ENCODE results near the gene BLOC1S4. TPM values are rescaled to one million over a fixed set of nuclear protein-coding genes. Genes with fewer than 3 reads are reported as not detected.

BLOC1S4 gene
- total RNA-seq, 1 experiment from 2014 or later, result 15.7 TPM

DNA sequence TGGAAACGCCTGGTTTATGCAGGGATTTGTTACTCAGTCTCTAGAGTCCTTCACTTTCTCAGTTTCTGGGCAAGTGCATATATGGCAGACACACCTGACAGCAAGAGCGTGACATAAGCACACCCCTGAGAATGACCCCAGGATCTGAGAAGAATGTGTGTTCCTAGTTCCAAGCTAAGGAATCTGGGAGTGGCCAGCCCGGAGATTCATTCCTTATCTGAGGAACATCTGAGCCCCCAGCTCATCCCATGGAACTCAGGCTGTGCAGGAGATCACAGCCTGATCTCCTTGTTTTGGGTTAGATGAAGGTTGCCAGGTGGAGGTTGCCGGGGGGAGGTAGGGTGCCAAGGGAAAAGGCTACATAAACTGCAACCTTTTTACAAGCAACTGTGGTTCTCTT, 42.8 kb downstream of the BLOC1S4 start:
- H3K27ac ChIP-seq (ENCODE audit: low read depth, low read length), result no peak overlapping the region
- no peak for ATAC-seq
- no peaks in the 10 kb centered on the region for H3K9me3 ChIP-seq (ENCODE audit: control insufficient read depth in 1 of 2, insufficient read depth in 1 of 2, low read depth in 1 of 2, low read length in 2 of 2)
- no peak overlapping the region for H3K9ac ChIP-seq (ENCODE audit: low read length)
- H2AFZ ChIP-seq (ENCODE audit: low read depth, low read length, poor library complexity, severe bottlenecking), result no peak overlapping the region
- no peak for DNase-seq (ENCODE audit: low read depth, low spot score)
- intact Hi-C loops (cut with micrococcal nuclease), result no loop called here
- no peak for TF ChIP-seq ZFX (IDR thresholded peaks at IDR 0.05)
- peaks cover 0 to 11% of the 10 kb centered on the region in 2 experiments; a peak in 2 of 4 replicates for H3K4me1 ChIP-seq (ENCODE audit: control insufficient read depth in 1 of 2, insufficient read depth in 2 of 2, low read length in 2 of 2)
- BruUV-seq (replicated peaks), result no TSS peak
- H3K9me2 ChIP-seq (ENCODE audit: insufficient read depth), result no peaks in the 10 kb centered on the region
- H3K79me2 ChIP-seq (ENCODE audit: insufficient read depth, low read length), result no peaks in the 10 kb centered on the region
- ChIA-PET CTCF (no interaction called here), RAD21 (ENCODE audit: low non-redundant PET in 1 of 2, low total read pairs in 2 of 2, uncharacterized antibody in 2 of 2, unreplicated experiment in 2 of 2) (no interaction called here), POLR2A (no interaction called here)
- H3K27me3 ChIP-seq (ENCODE audit: insufficient read depth, low read length), result no peaks in the 10 kb centered on the region
- no peaks in the 10 kb centered on the region for H3K36me3 ChIP-seq (ENCODE audit: control insufficient read depth in 1 of 2, insufficient read depth in 2 of 2, low read length in 2 of 2)
- no peak overlapping the region for H3K4me3 ChIP-seq (replicated peaks in 1 of 2; ENCODE audit: low read depth in 1 of 2, low read length in 2 of 2)
- H3K4me2 ChIP-seq (ENCODE audit: low read length), result 0 out of 2 replicates have a peak overlapping the region, but pooled peaks have one; percentile 5
- no peaks in the 10 kb centered on the region for H4K20me1 ChIP-seq (ENCODE audit: insufficient read depth)

DNA sequence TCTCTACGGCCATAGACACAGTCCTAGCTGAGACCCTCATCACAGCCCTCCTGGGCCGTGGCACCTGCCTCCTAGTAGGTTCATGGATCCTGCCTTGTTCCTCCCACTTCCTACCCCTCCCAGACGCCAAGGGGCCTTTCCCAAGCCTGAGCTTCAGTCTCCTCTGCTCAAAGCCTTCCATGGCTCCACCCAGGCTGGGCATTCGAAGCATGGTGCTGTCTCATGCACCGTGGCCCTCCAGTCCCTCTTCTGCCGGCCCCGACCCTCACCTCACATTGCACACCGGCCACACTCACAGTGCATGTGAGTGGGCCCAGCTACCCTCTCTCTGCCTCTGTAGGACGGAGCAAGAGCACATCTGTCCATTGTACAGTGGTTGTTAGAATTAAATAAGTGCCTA, 44.9 kb downstream of the BLOC1S4 start:
- ChIA-PET RAD21 (ENCODE audit: low non-redundant PET in 1 of 2, low total read pairs in 2 of 2, uncharacterized antibody in 2 of 2, unreplicated experiment in 2 of 2) (no interaction called here), POLR2A (no interaction called here), CTCF (no interaction called here)
- peaks cover 0 to 11% of the 10 kb centered on the region in 2 experiments; a peak in 2 of 4 replicates for H3K4me1 ChIP-seq (ENCODE audit: control insufficient read depth in 1 of 2, insufficient read depth in 2 of 2, low read length in 2 of 2)
- H3K9me3 ChIP-seq (ENCODE audit: control insufficient read depth in 1 of 2, insufficient read depth in 1 of 2, low read depth in 1 of 2, low read length in 2 of 2), result no peaks in the 10 kb centered on the region
- no TSS peak for BruUV-seq (replicated peaks)
- no peaks in the 10 kb centered on the region for H3K36me3 ChIP-seq (ENCODE audit: control insufficient read depth in 1 of 2, insufficient read depth in 2 of 2, low read length in 2 of 2)
- no peak overlapping the region for H3K4me3 ChIP-seq (replicated peaks in 1 of 2; ENCODE audit: low read depth in 1 of 2, low read length in 2 of 2)
- DNase-seq (ENCODE audit: low read depth, low spot score), result no peak
- H3K27me3 ChIP-seq (ENCODE audit: insufficient read depth, low read length), result no peaks in the 10 kb centered on the region
- no peak overlapping the region for H3K27ac ChIP-seq (ENCODE audit: low read depth, low read length)
- H3K9ac ChIP-seq (ENCODE audit: low read length), result no peak overlapping the region
- H3K79me2 ChIP-seq (ENCODE audit: insufficient read depth, low read length), result no peaks in the 10 kb centered on the region
- H3K4me2 ChIP-seq (ENCODE audit: low read length), result no peak overlapping the region
- no peaks in the 10 kb centered on the region for H3K9me2 ChIP-seq (ENCODE audit: insufficient read depth)
- H2AFZ ChIP-seq (ENCODE audit: low read depth, low read length, poor library complexity, severe bottlenecking), result no peak overlapping the region
- H4K20me1 ChIP-seq (ENCODE audit: insufficient read depth), result no peaks in the 10 kb centered on the region
- intact Hi-C loops (cut with micrococcal nuclease), result no loop called here
- no peak for ATAC-seq
- no peak for TF ChIP-seq EZH2phosphoT487 (IDR thresholded peaks at IDR 0.05; ENCODE audit: borderline replicate concordance)
- TF ChIP-seq, protein P1, sequence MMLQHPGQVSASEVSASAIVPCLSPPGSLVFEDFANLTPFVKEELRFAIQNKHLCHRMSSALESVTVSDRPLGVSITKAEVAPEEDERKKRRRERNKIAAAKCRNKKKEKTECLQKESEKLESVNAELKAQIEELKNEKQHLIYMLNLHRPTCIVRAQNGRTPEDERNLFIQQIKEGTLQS (IDR thresholded peaks at IDR 0.05), result no peak
- TF ChIP-seq, protein P2, sequence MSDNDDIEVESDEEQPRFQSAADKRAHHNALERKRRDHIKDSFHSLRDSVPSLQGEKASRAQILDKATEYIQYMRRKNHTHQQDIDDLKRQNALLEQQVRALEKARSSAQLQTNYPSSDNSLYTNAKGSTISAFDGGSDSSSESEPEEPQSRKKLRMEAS (IDR thresholded peaks at IDR 0.05), result no peak
- TF ChIP-seq CBX3 (IDR thresholded peaks at IDR 0.05; ENCODE audit: low read depth), result no peak
- TF ChIP-seq RAD21 (IDR thresholded peaks at IDR 0.05; ENCODE audit: low read depth), result no peak
- TF ChIP-seq, protein P3, sequence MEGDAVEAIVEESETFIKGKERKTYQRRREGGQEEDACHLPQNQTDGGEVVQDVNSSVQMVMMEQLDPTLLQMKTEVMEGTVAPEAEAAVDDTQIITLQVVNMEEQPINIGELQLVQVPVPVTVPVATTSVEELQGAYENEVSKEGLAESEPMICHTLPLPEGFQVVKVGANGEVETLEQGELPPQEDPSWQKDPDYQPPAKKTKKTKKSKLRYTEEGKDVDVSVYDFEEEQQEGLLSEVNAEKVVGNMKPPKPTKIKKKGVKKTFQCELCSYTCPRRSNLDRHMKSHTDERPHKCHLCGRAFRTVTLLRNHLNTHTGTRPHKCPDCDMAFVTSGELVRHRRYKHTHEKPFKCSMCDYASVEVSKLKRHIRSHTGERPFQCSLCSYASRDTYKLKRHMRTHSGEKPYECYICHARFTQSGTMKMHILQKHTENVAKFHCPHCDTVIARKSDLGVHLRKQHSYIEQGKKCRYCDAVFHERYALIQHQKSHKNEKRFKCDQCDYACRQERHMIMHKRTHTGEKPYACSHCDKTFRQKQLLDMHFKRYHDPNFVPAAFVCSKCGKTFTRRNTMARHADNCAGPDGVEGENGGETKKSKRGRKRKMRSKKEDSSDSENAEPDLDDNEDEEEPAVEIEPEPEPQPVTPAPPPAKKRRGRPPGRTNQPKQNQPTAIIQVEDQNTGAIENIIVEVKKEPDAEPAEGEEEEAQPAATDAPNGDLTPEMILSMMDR (IDR thresholded peaks at IDR 0.05 in 2 of 3, conservative IDR thresholded peaks at IDR 0.05 in 1 of 3; ENCODE audit: borderline replicate concordance in 1 of 3, insufficient read depth in 1 of 3, low read depth in 2 of 3, low read length in 2 of 3), result no peak
- TF ChIP-seq FOSL1 (IDR thresholded peaks at IDR 0.05; ENCODE audit: low read depth), result no peak
- TF ChIP-seq SP1 (IDR thresholded peaks at IDR 0.05; ENCODE audit: low read depth), result no peak
- TF ChIP-seq, protein P4, sequence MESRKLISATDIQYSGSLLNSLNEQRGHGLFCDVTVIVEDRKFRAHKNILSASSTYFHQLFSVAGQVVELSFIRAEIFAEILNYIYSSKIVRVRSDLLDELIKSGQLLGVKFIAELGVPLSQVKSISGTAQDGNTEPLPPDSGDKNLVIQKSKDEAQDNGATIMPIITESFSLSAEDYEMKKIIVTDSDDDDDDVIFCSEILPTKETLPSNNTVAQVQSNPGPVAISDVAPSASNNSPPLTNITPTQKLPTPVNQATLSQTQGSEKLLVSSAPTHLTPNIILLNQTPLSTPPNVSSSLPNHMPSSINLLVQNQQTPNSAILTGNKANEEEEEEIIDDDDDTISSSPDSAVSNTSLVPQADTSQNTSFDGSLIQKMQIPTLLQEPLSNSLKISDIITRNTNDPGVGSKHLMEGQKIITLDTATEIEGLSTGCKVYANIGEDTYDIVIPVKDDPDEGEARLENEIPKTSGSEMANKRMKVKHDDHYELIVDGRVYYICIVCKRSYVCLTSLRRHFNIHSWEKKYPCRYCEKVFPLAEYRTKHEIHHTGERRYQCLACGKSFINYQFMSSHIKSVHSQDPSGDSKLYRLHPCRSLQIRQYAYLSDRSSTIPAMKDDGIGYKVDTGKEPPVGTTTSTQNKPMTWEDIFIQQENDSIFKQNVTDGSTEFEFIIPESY (IDR thresholded peaks at IDR 0.05; ENCODE audit: extremely low read depth, insufficient replicate concordance, low read length), result no peak
- TF ChIP-seq YY1 (IDR thresholded peaks at IDR 0.05; ENCODE audit: extremely low read depth, insufficient replicate concordance, low read depth, low read length), result no peak
- TF ChIP-seq ZFX (IDR thresholded peaks at IDR 0.05), result no peak
- no peak for TF ChIP-seq POLR2A (IDR thresholded peaks at IDR 0.05; ENCODE audit: borderline replicate concordance, extremely low read depth, insufficient read depth, insufficient read length)
- no peak for TF ChIP-seq SRF (IDR thresholded peaks at IDR 0.05; ENCODE audit: low read depth)
- no peak for TF ChIP-seq JUND (IDR thresholded peaks at IDR 0.05)
- TF ChIP-seq POLR2AphosphoS5 (IDR thresholded peaks at IDR 0.05; ENCODE audit: low read depth, low read length), result no peak
